HG03108 (cell line): ENCODE data around the gene YKT6.

Experiments used
- ATAC-seq: cut with Tn5 transposase; IDR thresholded peaks from one replicate; pipeline ENCODE4 v1.9.1; 2021; ENCODE audit warnings: moderate library complexity; ENCODE audit not compliant: unreplicated experiment

The YKT6 gene

DNA sequence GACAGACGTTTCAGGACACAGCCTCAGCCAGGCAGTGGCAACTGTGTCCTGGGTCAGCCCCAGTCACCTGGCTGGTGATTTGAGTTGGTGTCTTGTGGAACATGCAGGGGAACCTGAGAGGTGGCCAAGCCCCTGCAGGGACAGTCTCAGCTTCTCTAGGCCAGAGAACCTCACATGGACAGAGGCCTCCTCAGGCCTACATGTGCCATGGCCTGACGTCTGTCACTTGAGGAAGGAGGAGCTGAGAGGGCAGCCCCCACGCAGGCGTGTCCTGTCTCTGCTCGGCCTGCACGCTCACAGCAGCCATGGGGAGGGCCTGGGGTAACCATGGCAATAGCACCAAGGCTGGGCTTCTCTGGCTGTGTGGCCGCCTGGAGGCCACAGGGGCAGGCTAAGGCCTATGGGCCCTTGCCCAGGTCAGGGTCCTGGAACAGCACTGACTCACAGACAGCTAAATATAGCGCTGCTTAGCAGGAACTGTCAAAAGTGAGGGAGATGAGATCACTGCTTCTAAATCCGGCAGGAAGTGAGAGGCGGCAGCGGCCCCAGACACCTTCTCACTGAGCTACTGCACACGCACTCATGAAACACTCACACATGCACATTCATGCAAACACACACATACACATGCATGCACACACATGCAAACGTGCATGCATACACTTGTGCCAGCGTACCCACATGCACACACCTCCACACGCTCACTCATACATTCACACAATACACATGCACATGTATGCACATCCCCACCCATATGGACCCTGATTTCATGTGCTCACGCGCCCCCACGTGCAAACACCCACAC, 57.0 kb downstream of the YKT6 start:
- peak; percentile 94 for ATAC-seq

DNA sequence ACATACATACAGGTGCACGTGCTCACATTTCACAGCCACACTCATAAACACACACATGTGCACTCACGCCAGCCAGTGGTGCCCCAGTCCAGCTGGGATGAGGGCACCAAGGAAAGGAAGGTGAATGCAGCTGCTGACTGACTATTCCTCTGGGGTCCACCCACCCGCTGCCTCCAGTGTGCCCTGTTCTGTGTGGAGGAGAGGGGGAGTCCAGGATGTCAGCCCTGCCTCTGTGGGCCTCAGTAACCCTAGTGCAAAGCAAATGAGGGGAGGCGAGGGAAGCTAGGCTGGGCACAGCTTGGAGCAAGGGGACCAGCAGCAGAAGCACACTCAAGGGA, 57.6 kb downstream of the YKT6 start:
- no peak for ATAC-seq

GRCh38 chr7:44258865-44259546, 58.2 kb downstream of the YKT6 start:
- ATAC-seq = no peak

DNA sequence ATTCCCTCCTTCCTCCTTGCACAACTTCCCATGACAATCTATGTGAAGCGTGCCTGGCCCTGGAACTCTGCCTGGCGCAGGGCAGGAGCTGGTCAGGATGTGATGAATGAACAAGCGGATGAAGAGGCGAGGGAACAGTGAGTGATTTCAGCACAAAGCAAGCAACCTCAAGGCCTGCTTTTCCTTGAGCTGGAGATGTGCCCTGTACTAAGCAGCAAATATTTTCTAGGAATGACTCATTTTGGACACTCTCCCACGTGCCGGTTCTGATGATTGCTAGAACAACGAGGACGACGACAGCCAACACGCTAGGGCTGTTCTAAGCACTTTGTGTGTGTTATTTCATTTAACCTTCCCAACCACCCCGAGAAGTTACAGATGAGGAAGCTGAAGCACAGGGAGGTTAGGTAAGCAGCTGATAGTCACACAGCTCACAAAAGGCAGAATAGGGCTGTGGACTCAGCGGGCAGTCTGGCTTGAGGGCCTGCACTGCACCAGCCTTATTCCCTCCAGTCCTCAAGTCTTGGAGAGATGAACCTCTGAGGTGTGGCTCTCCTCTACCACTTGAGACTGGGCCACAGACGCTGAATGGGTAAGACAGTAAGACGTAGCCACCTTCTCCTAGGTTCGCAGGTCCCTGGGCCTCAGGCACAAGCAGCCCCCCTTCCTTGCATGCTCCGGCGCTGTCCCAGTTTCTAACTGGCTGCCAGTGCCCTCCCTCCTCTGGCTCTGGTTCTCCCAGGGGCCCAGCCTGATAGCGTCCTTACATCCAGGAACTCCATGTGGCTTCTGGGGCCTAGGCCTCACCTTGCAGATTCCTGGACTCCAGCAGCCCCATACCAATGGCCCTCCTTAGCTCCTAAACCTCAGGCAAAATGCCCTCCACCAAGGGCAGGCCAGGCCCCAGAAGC, 59.0 kb downstream of the YKT6 start:
- ATAC-seq = no peak

GRCh38 chr7:44261240-44261639, 60.5 kb downstream of the YKT6 start:
- ATAC-seq = no peak

DNA sequence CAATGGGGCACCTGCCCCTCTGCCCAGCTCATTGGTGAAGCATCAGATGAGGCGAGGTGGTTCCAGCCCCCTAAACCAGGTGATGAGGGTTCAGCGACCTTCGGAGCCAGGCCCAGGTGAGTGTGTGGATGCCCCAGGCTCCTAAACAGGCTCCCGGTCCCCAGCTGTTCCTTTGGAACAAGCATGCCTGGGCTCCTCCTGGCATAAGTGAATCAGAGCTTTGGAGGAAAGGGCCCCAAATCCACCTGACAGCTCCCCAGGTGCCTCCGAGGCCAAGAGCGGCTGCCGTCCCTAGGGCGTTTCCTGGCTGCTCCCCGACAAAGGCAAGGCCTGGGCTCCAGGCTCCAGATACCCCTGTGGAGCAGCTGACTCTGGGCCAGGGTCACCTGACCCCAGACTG, 61.3 kb downstream of the YKT6 start:
- no peak for ATAC-seq

- ATAC-seq = no peak
Measured at GRCh38 chr7:44263326-44264082, 62.7 kb downstream of the YKT6 start.
